Neuronal stem cell (in vitro differentiated cells): ENCODE measurements around the gene LGALS1.

Experiments
- DNase-seq: peaks from one replicate; pipeline ENCODE4 v3.0.0-alpha.2; 2013; ENCODE audit warnings: low spot score
- H2AFZ ChIP-seq: one replicate; pipeline ENCODE4 v1.6.1; 2013; ENCODE audit warnings: mild to moderate bottlenecking, low read length, inconsistent platforms
- H2AK5ac ChIP-seq: 2 replicates; pipeline ENCODE4 v1.6.1; 2013; ENCODE audit warnings: low read depth, mild to moderate bottlenecking, inconsistent platforms, low read length, moderate library complexity, mixed read lengths
- H2BK120ac ChIP-seq: 2 replicates; pipeline ENCODE4 v1.6.1; 2013; ENCODE audit warnings: low read depth, mild to moderate bottlenecking, inconsistent platforms, low read length, moderate library complexity, mixed read lengths
- H2BK12ac ChIP-seq: one replicate; pipeline ENCODE4 v1.6.1; 2013; ENCODE audit warnings: low read length, inconsistent platforms
- H2BK15ac ChIP-seq: 2 replicates; pipeline ENCODE4 v1.6.1; 2013; ENCODE audit warnings: mild to moderate bottlenecking, low read length, inconsistent platforms, mixed read lengths
- H2BK5ac ChIP-seq: one replicate; pipeline ENCODE4 v1.6.1; 2013; ENCODE audit warnings: inconsistent platforms, mild to moderate bottlenecking, low read length, moderate library complexity
- H3K14ac ChIP-seq: one replicate; pipeline ENCODE4 v1.6.1; 2013; ENCODE audit warnings: low read length, inconsistent platforms
- H3K18ac ChIP-seq: 2 replicates; pipeline ENCODE4 v1.6.1; 2013; ENCODE audit warnings: low read length, inconsistent platforms
- H3K23ac ChIP-seq: 2 replicates; pipeline ENCODE4 v1.6.1; 2013; ENCODE audit warnings: low read depth, mild to moderate bottlenecking, mixed read lengths, low read length, inconsistent platforms; ENCODE audit not compliant: poor library complexity
- H3K27ac ChIP-seq: replicated peaks from 3 replicates; pipeline ENCODE4 v1.5.1; 2013; ENCODE audit warnings: low read length, inconsistent platforms
- H3K27me3 ChIP-seq, 3 experiments: 2 replicates each; pipeline ENCODE4 v1.6.1; 2013; ENCODE audit warnings: low read length in 3 of 3, mild to moderate bottlenecking in 2 of 3, inconsistent platforms in 1 of 3, low read depth in 1 of 3, mixed read lengths in 1 of 3, moderate library complexity in 1 of 3; ENCODE audit not compliant: control insufficient read depth in 3 of 3, insufficient read depth in 3 of 3
- H3K36me3 ChIP-seq, 2 donors: replicated peaks in 1 of 2; 2 replicates each; pipeline ENCODE4 v1.6.1; 2013; ENCODE audit warnings: low read length in 2 of 2; ENCODE audit not compliant: control insufficient read depth in 2 of 2, insufficient read depth in 2 of 2
- H3K4ac ChIP-seq: 2 replicates; pipeline ENCODE4 v1.6.1; 2013; ENCODE audit warnings: inconsistent platforms, mild to moderate bottlenecking, low read length, moderate library complexity
- H3K4me1 ChIP-seq, 2 donors: 1 replicate in 1 of 2; 2 replicates in 1 of 2; pipeline ENCODE4 v1.6.1; 2013; ENCODE audit warnings: low read length in 2 of 2, low read depth in 1 of 2; ENCODE audit not compliant: control insufficient read depth in 2 of 2, insufficient read depth in 1 of 2
- H3K4me2 ChIP-seq: one replicate; pipeline ENCODE4 v1.6.1; 2013; ENCODE audit warnings: mild to moderate bottlenecking, low read length, inconsistent platforms; ENCODE audit not compliant: insufficient read depth, poor library complexity, severe bottlenecking
- H3K4me3 ChIP-seq, 2 donors: 2 replicates each; pipeline ENCODE4 v1.5.1; 2013; ENCODE audit warnings: low read length in 2 of 2, mild to moderate bottlenecking in 2 of 2, inconsistent platforms in 1 of 2, moderate library complexity in 1 of 2
- H3K79me1 ChIP-seq: one replicate; pipeline ENCODE4 v1.6.1; 2013; ENCODE audit warnings: low read depth, mild to moderate bottlenecking, inconsistent platforms, low read length, moderate library complexity
- H3K9ac ChIP-seq: one replicate; pipeline ENCODE4 v1.6.1; 2013; ENCODE audit warnings: mild to moderate bottlenecking, low read depth, low read length, inconsistent platforms; ENCODE audit not compliant: poor library complexity
- H3K9me3 ChIP-seq, 2 donors: replicated peaks in 1 of 2; 2 replicates each; pipeline versions ENCODE3 to v1.6.1; 2013; ENCODE audit warnings: low read length in 2 of 2, mild to moderate bottlenecking in 2 of 2, inconsistent platforms in 1 of 2, low read depth in 1 of 2, mixed read lengths in 1 of 2, moderate library complexity in 1 of 2; ENCODE audit not compliant: control insufficient read depth in 2 of 2, insufficient read depth in 1 of 2
- H4K8ac ChIP-seq: one replicate; pipeline ENCODE4 v1.6.1; 2013; ENCODE audit warnings: low read depth, mild to moderate bottlenecking, inconsistent platforms, low read length, moderate library complexity
- H4K91ac ChIP-seq: one replicate; pipeline ENCODE4 v1.6.1; 2013; ENCODE audit warnings: low read length, low read depth, mild to moderate bottlenecking, inconsistent platforms; ENCODE audit not compliant: poor library complexity
- WGBS, 2 donors: extraction: QIAGEN DNeasy Blood & Tissue Kit; methylation state at CpG; one replicate each; pipeline ENCODE4 v1.1.7; 2013; ENCODE audit warnings: missing lambda C conversion rate in 2 of 2, mixed read lengths in 1 of 2; ENCODE audit not compliant: insufficient read length in 2 of 2, insufficient replicate concordance in 1 of 2; ENCODE audit errors: extremely low coverage in 2 of 2; 5-methylcytosine and 5-hydroxymethylcytosine counted together

Gene LGALS1

GRCh38 chr22:37636186-37636948, 39.1 kb upstream of the LGALS1 start:
- WGBS, 2 donors: no CpG with 5 or more reads among the region's 6 CpGs
- H3K4me1 ChIP-seq: peaks cover 28 to 37% of the 10 kb centered on the region in 2 donors
- peak overlapping the region; percentile 3 for H3K9ac ChIP-seq
- no peak overlapping the region for H3K4me3 ChIP-seq
- no peak overlapping the region for H3K18ac ChIP-seq
- H3K79me1 ChIP-seq: no peaks in the 10 kb centered on the region
- H4K91ac ChIP-seq: no peak overlapping the region
- peak overlapping the region; percentile 67 for H2BK5ac ChIP-seq
- no peak overlapping the region for H2BK12ac ChIP-seq
- H2AK5ac ChIP-seq: peak overlapping the region; percentile 63
- H3K9me3 ChIP-seq: no peaks in the 10 kb centered on the region
- H2BK120ac ChIP-seq: no peak overlapping the region
- H2BK15ac ChIP-seq: no peak overlapping the region
- no peak overlapping the region for H3K14ac ChIP-seq
- H2AFZ ChIP-seq: no peak overlapping the region
- no peak overlapping the region for H4K8ac ChIP-seq
- no peak overlapping the region for H3K4ac ChIP-seq
- no peaks in the 10 kb centered on the region for H3K27me3 ChIP-seq
- peaks cover 4 to 19% of the 10 kb centered on the region in 2 donors for H3K36me3 ChIP-seq
- no peak overlapping the region for H3K4me2 ChIP-seq
- no peak for DNase-seq
- H3K23ac ChIP-seq: no peak overlapping the region
- H3K27ac ChIP-seq: no peak overlapping the region

GRCh38 chr22:37636949-37637273, 38.5 kb upstream of the LGALS1 start:
- Histone ChIP-seq H2AFZ (no peak overlapping the region), H3K9ac (peak overlapping the region; percentile 35), H3K79me1 (no peaks in the 10 kb centered on the region), H3K36me3 (peaks cover 0 to 19% of the 10 kb centered on the region in 2 donors), H3K4me2 (no peak overlapping the region), H3K18ac (no peak overlapping the region), H3K4ac (no peak overlapping the region), H3K4me1 (peaks cover 28 to 37% of the 10 kb centered on the region in 2 donors), H4K91ac (no peak overlapping the region), H2BK120ac (no peak overlapping the region), H3K4me3 (no peak overlapping the region), H2BK12ac (no peak overlapping the region), H3K27ac (no peak overlapping the region), H3K23ac (no peak overlapping the region), H3K27me3 (no peaks in the 10 kb centered on the region), H3K9me3 (no peaks in the 10 kb centered on the region), H2BK15ac (no peak overlapping the region), H3K14ac (no peak overlapping the region), H2AK5ac (peak overlapping the region; percentile 63), H2BK5ac (peak overlapping the region; percentile 67), H4K8ac (no peak overlapping the region)
- DNase-seq: no peak
- no CpG with 5 or more reads among the region's 3 CpGs for WGBS, 2 donors

GRCh38 chr22:37638391-37639069, 36.9 kb upstream of the LGALS1 start:
- Histone ChIP-seq H2BK120ac (no peak overlapping the region), H2AFZ (peak overlapping the region; percentile 95), H2BK15ac (peak overlapping the region; percentile 98), H3K27me3 (no peaks in the 10 kb centered on the region), H3K36me3 (peaks cover 1 to 12% of the 10 kb centered on the region in 2 donors), H3K18ac (peak overlapping the region; percentile 86), H3K4me1 (peaks cover 24 to 30% of the 10 kb centered on the region in 2 donors), H3K14ac (no peak overlapping the region), H3K4me2 (peak overlapping the region; percentile 80), H3K4ac (no peak overlapping the region), H2BK5ac (no peak overlapping the region), H3K4me3 (peak overlapping the region in 1 of 2 donors; percentile 58), H3K9me3 (no peaks in the 10 kb centered on the region), H3K23ac (no peak overlapping the region), H3K9ac (peak overlapping the region; percentile 50), H4K91ac (no peak overlapping the region), H2AK5ac (peak overlapping the region; percentile 63), H3K79me1 (no peaks in the 10 kb centered on the region), H2BK12ac (no peak overlapping the region), H3K27ac (peak overlapping the region; percentile 28), H4K8ac (no peak overlapping the region)
- no peak for DNase-seq
- no CpG with 5 or more reads among the region's 11 CpGs for WGBS, 2 donors

GRCh38 chr22:37639070-37639760, 36.2 kb upstream of the LGALS1 start, which contains the start of gene SH3BP1:
TSS of gene SH3BP1 (plus strand) at chr22:37639669. CDS start at chr22:37639788, 119 bp downstream.
- WGBS, 2 donors: no CpG with 5 or more reads among the region's 57 CpGs

More at GRCh38 chr22:37639070-37639760, 36.2 kb upstream of the LGALS1 start, which contains the start of gene SH3BP1:
- Histone ChIP-seq H3K36me3 (peaks cover 2 to 15% of the 10 kb centered on the region in 2 donors), H4K8ac (no peak within 1 kb of the TSS), H2BK120ac (peak within 1 kb of the TSS; percentile 35), H3K23ac (peak within 1 kb of the TSS; percentile 90), H3K14ac (peak within 1 kb of the TSS; percentile 49), H2AFZ (peak within 1 kb of the TSS; percentile 95), H3K27me3 (no peaks in the 10 kb centered on the region), H3K79me1 (no peaks in the 10 kb centered on the region), H4K91ac (peak within 1 kb of the TSS; percentile 86), H3K9me3 (no peaks in the 10 kb centered on the region), H3K4me1 (peaks cover 19 to 25% of the 10 kb centered on the region in 2 donors), H2AK5ac (peak within 1 kb of the TSS; percentile 98), H2BK5ac (peak within 1 kb of the TSS; percentile 19), H2BK12ac (peak within 1 kb of the TSS; percentile 53), H3K4ac (no peak within 1 kb of the TSS), H3K4me2 (peak within 1 kb of the TSS; percentile 80), H3K27ac (peak within 1 kb of the TSS; percentile 28), H3K4me3 (peak within 1 kb of the TSS; percentile 58 to 81), H3K18ac (peak within 1 kb of the TSS; percentile 96), H3K9ac (peak within 1 kb of the TSS; percentile 94), H2BK15ac (peak within 1 kb of the TSS; percentile 98)
- DNase-seq: no peak
